ENCODE measurements around the gene MDGA2.

Gene MDGA2

GRCh38 chr14:46840944-46841720 is 834.3 kb downstream of the MDGA2 start:
- DNase-seq, result no peak

GRCh38 chr14:46820291-46820690 is 855.1 kb downstream of the MDGA2 start:
- DNase-seq, result no peak

GRCh38 chr14:46819117-46819516 is 856.3 kb downstream of the MDGA2 start:
- DNase-seq, result no peak

- DNase-seq, result no peak
Observed at GRCh38 chr14:46818147-46818546, 857.3 kb downstream of the MDGA2 start.

- DNase-seq, result no peak
Observed at GRCh38 chr14:46793144-46793543, 882.3 kb downstream of the MDGA2 start.
